ENCODE results near the gene MANEA. TPM values are rescaled to one million over a fixed set of nuclear protein-coding genes. Genes with fewer than 3 reads are reported as not detected.
A peak's percentile ranks its signal among the peaks of the same experiment; 100 is the strongest.
"Not testable (repeated sequence)": the region's sequence is repeated elsewhere in the genome, so short reads cannot be mapped to it uniquely, and the experiment has no call there.

Gene MANEA, protein sequence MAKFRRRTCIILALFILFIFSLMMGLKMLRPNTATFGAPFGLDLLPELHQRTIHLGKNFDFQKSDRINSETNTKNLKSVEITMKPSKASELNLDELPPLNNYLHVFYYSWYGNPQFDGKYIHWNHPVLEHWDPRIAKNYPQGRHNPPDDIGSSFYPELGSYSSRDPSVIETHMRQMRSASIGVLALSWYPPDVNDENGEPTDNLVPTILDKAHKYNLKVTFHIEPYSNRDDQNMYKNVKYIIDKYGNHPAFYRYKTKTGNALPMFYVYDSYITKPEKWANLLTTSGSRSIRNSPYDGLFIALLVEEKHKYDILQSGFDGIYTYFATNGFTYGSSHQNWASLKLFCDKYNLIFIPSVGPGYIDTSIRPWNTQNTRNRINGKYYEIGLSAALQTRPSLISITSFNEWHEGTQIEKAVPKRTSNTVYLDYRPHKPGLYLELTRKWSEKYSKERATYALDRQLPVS
- 11.2 TPM for polyA plus RNA-seq (2013, experiment 1 of 2; ENCODE audit: insufficient read length)
- 12.4 TPM for polyA plus RNA-seq (2013, experiment 2 of 2; ENCODE audit: insufficient read length)

DNA sequence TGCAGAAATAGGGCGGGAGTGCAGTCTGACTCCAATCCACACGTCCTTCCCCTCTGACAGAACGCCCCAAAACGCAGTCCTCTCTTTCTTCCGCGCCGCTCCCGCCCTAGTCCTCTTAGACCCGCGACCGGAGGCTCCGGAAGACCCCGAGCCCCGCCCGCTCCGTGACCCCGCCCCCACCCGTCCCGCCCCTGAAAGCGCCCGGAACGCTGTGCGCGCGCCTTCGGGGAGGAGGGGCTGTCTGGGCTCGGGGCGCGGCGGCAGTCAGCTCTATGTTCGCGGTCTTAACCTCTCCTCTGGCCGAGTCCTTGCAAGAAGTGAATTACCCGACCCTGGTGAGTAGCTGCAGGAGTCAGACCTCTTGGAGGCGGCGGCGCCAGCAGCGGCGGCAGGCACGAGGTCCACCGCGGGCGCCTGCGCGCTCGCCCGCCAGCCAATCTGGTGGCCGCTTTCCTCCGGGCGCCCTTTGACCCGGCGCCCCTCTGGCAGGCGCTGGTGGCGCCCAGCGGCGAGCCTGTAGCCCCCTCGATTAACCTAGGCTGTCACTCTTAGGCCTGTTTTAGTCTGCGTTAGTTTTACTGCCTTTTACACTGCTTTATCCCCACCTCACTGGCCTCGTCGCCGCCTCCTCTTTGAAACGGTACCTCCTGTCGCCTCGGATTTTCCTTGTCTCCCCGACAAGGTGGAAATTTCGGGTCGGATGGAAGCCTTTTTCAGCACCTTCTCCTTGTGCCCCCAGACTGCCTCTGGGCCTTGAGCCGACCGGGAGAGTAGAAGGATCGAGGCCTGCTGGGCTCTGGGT, at the start of gene MANEA:
TSS of gene MANEA (plus strand) at position 232 of the 802 bp plus-strand sequence. CDS start 8,905 bp downstream, outside the sequence.
- peak; percentile 88 for DNase-seq

DNA sequence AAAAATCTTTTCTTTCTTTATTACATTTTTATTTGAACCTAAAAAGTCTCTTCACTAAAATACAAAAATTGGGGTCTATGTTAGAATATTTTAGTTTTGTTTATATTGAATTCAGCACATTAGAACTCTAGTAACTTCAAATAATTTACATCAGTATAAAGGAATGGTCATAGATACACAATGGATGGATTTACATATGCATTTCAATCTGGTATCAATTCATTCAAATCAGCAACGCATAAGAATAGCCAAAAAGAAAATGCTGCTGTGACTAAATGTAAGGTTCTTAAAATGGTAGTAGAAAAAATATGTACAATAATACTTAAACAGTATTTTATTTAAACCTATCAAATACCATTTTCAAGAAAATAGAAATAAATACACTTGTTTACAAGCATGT, 47.6 kb upstream of the MANEA start:
- DNase-seq = no peak

DNA sequence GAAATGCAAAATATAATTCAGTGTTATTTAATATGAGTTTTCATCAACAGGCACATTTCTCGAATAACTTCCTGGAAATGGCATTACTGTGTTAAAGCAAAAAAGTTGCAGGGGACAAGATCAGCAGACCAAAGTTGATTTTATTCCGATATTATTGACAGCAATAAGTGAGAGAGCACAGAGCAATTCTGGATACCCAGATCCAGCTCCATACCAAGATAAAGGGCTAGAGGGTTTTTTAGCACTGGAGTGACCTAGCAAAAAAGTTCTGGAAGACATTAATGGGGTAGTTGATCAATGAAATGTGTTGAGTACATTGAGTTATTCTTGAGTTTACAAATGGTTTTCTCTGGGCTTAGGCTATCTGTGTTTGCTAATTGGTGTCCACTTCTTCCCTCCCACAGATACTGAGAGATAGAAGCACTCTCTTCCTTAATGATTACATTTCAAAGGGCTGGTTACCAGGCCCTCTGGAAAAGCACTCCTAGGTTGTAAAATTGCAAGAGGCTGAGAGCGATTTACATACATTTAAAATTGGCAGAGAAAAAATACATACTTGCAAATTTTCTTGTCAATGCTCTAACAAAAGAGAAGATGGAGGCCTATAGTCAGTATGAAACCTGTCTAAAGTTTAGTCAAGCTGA, 47.0 kb upstream of the MANEA start:
- DNase-seq = no peak

DNA sequence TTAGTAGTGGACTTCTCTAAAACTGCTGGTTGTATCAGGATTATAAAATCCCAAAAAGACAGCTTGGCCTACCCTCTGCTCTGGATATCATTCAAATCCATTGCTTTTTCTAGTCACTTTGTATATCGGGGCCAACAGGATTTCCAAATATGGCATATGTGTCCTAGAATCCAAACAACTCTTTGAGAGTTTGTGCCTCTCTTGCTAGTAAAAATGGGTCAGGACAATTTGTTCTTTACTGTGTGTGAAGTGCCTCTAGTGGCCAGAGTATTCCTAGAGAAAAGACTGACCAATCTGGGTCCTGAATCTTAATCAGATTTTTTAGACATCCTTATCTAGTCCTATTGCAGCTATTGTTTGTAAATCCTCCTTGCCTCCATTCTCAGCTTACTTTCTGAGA, 33.5 kb upstream of the MANEA start:
- no peak for DNase-seq

DNA sequence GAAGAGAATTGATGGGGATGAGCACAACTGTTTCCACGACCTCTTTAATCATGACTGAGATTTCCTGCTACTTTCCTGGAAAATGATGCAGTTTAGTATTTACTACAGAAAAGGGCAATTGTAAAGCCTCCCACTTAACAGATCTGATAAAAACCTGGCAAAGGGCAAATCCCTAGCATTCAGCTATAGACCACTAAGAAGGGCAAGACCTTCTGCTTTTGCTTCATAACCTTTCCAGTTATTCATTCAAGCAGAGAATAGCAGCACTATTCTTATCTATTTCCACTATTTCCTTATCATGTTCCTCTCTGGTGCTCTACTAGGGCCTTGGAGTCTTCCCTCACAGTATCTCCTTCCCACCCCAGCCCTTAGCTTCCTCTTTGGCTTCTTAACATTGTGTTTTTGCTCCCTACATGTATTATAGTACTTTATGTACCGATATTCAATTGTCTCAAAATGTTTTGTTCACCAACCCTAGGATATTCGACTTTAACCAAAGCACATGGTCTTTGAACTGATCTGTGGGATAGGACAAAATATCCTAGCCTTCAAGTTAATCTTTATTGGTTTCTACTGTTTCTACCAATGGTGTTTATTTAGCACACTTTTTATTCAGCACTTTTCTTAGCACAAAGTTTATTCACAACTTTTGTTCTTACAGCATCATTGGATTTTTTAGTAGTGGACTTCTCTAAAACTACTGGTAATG, 32.7 kb upstream of the MANEA start:
- no peak for DNase-seq

DNA sequence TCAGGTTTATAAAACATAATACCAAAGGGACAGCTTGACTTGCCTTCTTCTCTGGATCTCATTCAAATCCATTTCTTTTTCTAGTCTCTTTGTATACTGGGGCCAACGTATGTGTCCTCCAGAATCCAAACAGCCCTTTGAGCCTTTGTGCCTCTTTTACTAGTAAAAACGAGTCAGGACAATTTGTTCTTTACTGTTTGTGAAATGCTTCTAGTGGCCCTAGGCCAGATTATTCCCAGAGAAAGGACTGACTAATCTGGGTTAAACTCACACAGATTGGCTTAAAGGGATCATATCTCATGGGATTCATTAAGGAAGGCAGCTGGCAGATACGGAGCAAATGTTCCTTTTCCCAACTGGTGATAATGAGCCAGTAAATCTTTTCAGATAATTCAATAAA, 32.1 kb upstream of the MANEA start:
- no peak for DNase-seq

DNA sequence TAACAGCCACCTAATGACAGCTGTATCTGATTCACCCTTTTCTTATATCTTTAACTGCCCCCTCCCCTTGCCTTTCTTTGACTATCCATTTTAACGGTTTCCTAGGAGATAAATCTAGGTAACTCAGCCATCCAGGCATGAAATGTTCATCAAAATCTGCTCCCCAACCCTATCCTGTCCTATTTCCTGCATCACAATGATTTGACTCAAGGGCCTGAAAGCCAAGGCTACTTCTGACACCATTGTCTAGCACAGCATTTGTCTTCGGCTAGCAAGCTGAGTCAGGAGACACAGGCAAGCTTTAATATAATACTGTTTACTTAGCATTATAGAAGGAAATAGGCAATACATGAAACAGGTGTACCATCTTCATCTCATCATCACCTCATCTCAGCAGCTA, 31.6 kb upstream of the MANEA start:
- no peak for DNase-seq

DNA sequence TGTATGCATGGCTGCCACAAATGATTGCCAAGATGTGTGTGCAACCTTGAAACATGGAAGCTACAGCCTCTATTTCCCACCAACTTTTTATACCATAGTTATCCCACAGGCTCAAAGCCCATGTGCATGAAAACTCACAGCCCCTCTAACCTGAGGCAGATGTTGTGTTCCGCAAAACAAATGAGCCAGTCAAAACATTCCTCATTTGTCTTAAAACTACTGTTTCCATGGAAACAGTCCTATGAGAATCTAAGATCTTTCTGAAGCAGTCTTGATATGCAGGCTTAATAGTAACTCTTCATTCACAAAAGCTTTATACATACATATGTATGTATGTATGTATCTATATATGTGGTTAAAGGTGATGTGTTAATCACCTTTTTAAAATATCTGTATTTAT, 31.2 kb upstream of the MANEA start:
- no peak for DNase-seq

DNA sequence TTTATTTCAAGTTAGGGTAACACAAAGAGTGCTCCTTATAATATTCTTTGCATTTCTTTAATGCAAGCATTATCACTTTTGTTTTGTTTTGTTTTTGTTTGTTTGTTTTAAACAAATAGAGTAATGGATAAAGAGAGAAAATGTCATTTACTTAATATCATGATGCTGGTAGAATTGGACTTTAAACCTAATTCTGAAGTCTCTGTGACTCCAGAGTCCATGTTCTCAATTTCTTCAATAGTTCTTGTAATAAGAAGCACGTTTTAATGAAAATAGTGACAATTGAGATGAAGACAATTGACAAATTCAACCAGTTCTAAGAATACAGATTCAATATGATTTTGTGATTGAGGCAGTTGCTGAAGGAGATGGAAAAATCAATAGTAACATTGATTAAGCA, 30.3 kb upstream of the MANEA start:
- DNase-seq = no peak

DNA sequence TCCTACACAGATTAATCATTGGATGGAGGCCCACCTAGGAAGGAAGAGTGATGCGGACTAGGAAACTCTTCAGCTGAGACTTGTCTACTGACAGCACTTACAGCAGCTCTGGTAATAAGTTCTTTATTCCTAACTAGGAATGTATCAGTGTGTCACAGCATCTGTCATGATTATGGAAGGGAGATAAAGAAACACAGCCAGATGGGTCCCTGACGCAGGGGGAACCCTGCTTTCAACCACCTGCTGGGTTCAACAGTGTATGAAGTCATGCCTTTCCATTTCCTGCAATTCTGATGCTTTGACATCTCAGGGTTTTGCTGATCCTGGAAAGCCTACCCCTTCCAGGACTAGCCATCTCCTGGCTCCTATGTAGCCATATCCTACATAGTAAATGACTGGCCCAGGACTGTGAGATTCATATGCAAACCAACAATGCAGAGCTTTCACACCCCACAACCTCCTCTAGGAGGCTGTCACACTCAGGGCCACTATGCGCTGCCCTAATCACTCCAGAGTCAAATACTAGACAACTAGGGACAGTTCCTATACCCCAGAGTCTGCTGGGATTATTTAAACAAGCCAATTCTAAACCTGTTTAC, 29.0 kb upstream of the MANEA start:
- no peak for DNase-seq

DNA sequence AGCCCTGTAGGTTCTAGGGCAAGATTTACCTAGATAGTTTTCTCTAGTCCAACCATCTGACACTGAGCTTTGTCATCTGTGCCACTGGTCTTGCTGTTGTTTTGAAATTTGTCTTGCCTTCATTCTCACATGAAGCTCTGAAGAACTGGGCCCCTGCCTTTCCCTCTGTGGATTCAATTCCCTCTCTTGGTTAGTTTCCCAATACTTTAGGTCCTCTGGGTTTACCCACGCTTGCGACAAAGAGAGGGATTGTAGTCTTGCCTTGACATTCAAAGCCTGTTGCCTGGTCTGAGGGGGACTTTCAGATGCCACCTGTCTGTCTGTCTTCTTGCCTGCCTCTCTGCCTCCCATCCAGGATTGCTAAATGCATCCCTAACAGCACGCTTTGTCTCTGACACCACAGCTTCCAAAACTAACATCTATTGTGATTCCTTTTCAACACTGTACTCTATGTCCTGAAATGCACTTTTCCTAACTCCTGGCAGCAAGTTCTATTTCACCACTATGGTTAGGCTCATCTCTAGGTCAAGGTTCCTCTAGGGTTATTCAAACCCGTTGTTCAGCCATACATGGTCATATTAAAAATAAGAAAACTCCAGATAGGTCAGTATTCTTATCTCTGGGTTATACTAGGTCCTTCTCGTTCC, 25.5 kb upstream of the MANEA start:
- DNase-seq = no peak

DNA sequence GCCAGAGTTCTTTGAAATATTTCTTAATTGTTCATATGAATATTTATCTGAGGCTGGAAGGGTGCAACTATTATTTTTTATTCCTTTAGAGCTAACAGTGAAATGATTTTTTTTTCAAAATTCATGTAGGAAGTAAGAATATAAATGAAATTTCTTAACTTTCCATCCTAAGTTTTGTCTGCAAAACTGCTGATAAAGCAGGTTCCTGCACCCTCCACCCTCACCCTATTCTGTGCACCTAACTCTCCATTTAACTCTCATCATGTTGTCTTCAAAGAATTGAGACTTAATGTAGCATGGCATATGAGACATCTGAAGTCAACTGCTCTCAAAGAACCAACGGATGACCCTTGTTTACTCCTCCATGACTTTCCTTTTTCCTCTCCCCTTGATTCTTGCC, 23.5 kb upstream of the MANEA start:
- no peak for DNase-seq

DNA sequence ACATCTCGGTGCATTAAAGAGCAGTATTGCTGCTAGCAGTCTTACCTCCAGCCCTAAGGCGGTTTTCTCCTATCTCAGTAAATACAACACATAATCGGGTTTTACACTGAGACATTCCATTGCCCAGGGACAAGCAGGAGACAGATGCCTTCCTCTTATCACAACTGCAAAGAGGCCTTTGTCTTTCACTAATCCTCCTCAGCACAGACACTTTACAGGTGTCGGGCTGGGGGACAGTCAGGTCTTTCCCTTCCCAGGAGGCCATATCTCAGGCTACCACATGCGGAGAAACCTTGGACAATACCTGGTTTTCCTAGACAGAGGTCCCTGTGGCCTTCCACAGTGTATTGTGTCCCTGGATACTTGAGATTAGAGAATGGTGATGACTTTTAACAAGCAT, 16.4 kb upstream of the MANEA start:
- DNase-seq = not testable (repeated sequence)

DNA sequence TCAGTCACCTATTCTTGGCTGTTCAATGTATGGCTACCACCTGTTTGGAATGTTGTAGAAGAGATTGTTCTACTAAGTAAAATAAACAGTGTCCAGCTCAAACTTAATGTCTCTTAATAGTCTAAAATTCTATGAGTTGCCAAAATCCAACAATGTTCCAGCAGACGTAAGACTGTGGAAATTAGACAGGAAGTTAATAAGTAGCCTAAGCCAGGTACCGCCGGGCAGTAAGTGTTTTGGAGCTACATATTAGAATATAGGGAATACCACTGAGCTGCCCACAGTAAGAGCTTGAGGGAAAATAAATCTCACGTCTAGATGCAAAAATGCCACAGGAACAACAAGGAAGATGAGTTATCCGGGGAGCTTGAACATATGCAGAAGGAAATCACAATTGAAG, 7.8 kb upstream of the MANEA start:
- DNase-seq = no peak

DNA sequence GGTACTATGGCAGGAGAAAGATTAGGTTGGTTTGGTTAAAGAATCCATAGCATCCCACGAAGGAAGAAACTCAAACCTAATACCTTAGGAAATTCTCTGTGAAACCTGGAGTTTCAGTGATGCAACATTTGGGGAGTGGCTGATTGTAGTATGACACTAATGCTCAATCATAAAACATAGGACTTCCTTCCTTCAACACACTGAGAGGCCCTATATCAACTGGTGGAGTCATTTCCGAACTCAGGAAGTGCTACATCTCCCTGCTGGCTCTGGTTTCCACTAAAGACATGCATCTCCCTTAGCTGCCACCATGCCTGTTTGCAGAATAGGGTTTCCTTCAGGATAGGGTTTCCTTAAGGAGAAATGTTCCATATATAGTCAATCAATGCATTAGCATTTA, 5.2 kb upstream of the MANEA start:
- DNase-seq = no peak

DNA sequence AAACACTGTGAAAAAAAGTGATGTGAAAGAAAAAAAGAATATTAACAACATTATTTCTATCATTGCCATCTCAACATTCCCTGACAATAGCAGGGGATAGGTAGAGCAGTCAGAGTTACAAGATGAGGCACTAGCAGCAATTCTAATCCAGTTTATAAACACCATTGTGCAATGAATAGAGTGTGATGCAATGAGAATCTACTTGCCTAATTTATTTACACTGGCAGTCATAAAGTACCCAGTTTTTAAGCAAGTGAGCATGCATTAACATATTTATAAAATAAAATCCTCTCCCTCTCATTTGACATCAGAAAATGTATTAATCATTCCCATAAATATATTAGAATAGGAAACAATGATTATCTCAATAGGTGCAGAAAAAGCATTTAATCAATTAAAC, 2.5 kb upstream of the MANEA start:
- DNase-seq = no peak

DNA sequence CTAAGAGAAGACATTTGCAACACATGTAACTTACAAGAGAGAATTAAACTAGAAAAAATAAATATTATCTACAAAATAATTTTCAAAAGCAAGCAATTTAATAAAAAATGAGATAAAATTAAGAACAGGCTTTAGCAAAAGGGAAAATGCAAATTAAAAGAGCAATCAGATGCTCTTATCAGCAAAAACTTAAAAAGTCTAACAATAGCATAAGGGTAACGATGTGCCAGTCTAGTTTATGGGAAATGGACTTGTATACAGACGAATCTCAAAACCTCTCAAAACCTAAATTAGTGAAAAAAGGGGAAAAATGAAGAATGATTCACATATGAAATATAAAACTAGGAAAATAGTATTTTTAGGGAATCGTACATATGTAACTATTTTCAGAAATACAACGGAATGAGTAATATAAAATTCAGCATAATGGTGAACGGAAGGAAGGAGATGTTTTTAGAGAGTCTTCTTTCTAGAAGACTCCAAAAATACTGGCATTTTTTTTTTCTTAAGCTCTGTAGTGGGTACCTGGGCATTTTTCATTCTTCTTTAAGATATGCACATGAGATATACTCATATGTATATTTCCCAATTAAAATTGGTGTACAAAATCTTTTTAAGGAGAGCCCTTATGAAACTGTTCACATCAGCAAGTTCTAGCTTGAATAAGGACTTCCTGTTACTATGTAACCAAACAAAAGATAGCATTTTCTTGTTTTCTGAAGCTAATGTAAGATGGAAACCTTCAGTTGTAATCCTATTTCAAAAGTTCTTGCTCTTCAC, 927 bp upstream of the MANEA start:
- DNase-seq = no peak

DNA sequence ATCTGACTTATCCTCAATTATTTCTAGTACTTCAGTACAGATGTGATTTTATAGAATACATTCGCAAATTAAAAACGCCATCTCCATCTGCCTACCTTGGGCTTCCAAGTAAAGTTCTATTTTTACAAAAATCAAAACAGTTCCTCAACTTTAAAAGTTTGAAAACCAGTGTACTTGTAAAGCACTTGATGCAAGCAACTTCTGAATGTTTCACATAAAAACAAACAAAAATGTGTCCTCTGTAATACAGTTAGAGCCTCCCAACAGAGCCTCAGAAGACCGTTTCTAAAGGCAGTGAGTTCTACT, 384 bp upstream of the MANEA start:
- no peak for DNase-seq

DNA sequence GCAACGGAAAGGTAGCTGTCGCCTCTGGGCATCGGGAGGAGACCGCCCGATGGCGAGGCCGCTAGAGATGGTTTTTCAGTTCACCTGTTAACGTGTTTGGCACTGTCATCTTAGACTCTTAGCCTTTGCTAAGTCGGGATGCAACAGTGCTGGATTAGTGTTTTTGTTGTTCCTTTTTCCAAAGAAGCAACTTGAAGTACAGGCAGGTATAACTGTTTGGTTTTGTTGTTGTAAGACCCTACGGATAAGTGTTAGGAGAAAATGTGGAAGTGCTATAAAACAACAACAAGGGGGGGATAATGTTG, 723 bp downstream of the MANEA start:
- no peak for DNase-seq

DNA sequence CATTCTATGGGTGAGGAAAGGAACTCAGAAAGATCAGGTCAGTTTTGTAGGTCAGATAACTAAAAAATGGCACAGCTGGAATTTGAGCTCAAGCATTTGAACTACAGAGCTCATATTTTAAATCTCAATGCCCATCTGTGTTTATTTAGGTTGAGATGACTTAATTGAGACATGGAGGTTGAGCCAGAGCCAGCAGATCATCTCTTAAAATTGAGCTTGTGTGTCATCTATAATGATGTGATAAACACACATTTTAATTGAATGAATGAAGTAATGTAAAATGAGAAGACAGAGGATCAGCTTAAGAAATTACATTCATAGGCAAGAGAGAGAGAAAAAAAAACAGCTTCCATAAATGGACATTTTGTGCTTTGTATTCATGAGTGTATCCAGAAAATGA, 3.7 kb downstream of the MANEA start:
- no peak for DNase-seq

DNA sequence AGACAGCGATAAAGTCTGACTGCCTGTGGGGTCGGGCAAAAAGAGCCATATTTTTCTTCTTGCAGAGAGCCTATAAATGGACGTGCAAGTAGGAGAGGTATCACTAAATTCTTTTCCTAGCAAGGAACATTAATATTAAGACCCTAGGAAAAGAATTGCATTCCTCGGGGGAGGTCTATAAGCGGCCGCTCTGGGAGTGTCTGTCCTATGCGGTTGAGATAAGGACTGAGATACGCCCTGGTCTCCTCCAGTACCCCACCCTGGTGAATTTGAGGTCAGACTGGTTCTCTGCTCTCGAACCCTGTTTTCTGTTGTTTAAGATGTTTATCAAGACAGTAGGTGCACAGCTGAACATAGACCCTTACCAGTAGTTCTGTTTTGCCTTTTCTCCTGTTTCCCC, 6.9 kb downstream of the MANEA start:
- not testable (repeated sequence) for DNase-seq

Measured in fibroblast of skin of scalp (primary cell).